Measurements from ENCODE around the gene SEPTIN10. TPM values are rescaled to one million over a fixed set of nuclear protein-coding genes. Genes with fewer than 3 reads are reported as not detected.

The SEPTIN10 gene
- total RNA-seq, 1 donor from 2014 or later: 69.2 TPM

GRCh38 chr2:109523536-109524361 lies 90.0 kb downstream of the SEPTIN10 start:
- no peaks in the 10 kb centered on the region for H3K27me3 Mint-ChIP-seq (ENCODE audit: low read depth)
- no peaks in the 10 kb centered on the region for H3K4me1 Mint-ChIP-seq
- no peak overlapping the region for H3K27ac Mint-ChIP-seq
- DNase-seq (ENCODE audit: low spot score in 2 of 2, unreplicated experiment in 2 of 2): no peak
- no peaks in the 10 kb centered on the region for H3K36me3 Mint-ChIP-seq
- no peaks in the 10 kb centered on the region for H3K9me3 Mint-ChIP-seq
- H3K4me3 Mint-ChIP-seq: no peak overlapping the region
- TF ChIP-seq, protein P1, sequence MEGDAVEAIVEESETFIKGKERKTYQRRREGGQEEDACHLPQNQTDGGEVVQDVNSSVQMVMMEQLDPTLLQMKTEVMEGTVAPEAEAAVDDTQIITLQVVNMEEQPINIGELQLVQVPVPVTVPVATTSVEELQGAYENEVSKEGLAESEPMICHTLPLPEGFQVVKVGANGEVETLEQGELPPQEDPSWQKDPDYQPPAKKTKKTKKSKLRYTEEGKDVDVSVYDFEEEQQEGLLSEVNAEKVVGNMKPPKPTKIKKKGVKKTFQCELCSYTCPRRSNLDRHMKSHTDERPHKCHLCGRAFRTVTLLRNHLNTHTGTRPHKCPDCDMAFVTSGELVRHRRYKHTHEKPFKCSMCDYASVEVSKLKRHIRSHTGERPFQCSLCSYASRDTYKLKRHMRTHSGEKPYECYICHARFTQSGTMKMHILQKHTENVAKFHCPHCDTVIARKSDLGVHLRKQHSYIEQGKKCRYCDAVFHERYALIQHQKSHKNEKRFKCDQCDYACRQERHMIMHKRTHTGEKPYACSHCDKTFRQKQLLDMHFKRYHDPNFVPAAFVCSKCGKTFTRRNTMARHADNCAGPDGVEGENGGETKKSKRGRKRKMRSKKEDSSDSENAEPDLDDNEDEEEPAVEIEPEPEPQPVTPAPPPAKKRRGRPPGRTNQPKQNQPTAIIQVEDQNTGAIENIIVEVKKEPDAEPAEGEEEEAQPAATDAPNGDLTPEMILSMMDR (IDR thresholded peaks at IDR 0.05; ENCODE audit: unreplicated experiment): no peak

DNA sequence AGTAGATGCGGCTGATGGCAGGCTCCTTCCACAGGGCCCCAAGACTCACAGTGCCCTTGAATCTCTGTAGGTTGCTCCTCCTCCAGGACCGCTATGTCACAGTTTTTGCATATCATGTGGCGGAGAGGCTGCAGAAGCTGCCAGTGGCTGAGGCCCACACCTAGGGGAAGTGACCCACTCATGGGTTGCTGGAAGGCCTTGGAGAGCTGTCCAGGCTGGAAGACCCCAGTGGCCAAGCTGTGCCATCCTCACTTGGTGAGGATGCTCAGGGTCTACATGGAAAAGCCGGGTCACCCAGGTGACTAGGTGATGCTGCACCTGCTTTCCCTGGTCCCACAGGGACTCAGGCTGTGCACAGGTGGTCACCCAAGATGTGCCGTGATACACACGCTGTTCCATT lies 90.6 kb downstream of the SEPTIN10 start:
- Mint-ChIP-seq H3K9me3 (no peaks in the 10 kb centered on the region), H3K27ac (no peak overlapping the region), H3K4me3 (no peak overlapping the region), H3K4me1 (no peaks in the 10 kb centered on the region), H3K27me3 (ENCODE audit: low read depth) (no peaks in the 10 kb centered on the region), H3K36me3 (no peaks in the 10 kb centered on the region)
- no peak for DNase-seq (ENCODE audit: low spot score in 2 of 2, unreplicated experiment in 2 of 2)
- TF ChIP-seq, protein P1 (IDR thresholded peaks at IDR 0.05; ENCODE audit: unreplicated experiment): no peak

GRCh38 chr2:109522063-109522374 lies 91.7 kb downstream of the SEPTIN10 start:
- Mint-ChIP-seq H3K27ac (no peak overlapping the region), H3K4me1 (no peaks in the 10 kb centered on the region), H3K9me3 (no peaks in the 10 kb centered on the region), H3K36me3 (no peaks in the 10 kb centered on the region), H3K4me3 (no peak overlapping the region), H3K27me3 (ENCODE audit: low read depth) (no peaks in the 10 kb centered on the region)
- no peak for DNase-seq (ENCODE audit: low spot score in 2 of 2, unreplicated experiment in 2 of 2)
- TF ChIP-seq, protein P1 (IDR thresholded peaks at IDR 0.05; ENCODE audit: unreplicated experiment): no peak

DNA sequence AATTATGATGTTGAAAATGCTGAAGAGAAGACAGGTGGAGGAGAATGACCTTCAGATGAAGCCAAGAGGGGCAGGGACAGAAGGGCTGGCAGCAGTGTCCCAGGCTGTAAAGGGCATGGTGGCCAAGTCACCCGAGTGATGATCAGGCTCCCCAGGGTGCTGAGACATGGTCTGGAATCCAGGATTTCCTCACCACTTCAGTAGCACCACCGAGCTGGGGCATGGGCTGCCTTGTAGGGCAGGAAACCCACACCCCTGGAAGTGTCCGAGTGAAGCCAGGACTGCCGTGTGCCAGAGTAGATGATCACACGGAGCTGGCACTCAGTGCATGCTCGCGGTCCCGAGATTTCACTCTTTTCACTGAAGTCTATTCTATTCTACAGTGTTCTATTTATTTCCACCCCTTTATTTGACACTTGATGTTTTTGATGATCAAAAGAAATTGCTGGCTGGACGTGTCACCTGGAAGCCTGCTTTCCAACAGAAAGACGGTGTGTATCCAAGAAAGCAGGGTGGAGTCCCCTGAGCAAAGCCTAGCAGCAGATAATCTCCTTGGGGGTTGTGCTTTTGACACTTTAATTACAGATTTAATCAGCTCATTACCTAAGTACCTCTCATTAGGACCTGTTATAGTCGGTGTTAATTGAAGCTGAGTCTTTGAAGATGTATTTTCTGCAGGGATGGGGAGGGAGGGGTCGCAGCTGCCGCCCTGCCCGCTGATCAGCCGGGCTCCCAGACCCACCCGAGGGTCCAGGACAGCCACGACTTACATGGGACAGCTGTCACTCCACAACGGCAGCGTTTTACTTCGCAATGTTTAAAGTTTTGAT lies 92.3 kb downstream of the SEPTIN10 start:
- no peak for DNase-seq (ENCODE audit: low spot score in 2 of 2, unreplicated experiment in 2 of 2)
- H3K27me3 Mint-ChIP-seq (ENCODE audit: low read depth): no peaks in the 10 kb centered on the region
- no peaks in the 10 kb centered on the region for H3K36me3 Mint-ChIP-seq
- TF ChIP-seq, protein P1 (IDR thresholded peaks at IDR 0.05; ENCODE audit: unreplicated experiment): no peak
- H3K9me3 Mint-ChIP-seq: no peaks in the 10 kb centered on the region
- H3K4me1 Mint-ChIP-seq: no peaks in the 10 kb centered on the region
- no peak overlapping the region for H3K27ac Mint-ChIP-seq
- H3K4me3 Mint-ChIP-seq: no peak overlapping the region

DNA sequence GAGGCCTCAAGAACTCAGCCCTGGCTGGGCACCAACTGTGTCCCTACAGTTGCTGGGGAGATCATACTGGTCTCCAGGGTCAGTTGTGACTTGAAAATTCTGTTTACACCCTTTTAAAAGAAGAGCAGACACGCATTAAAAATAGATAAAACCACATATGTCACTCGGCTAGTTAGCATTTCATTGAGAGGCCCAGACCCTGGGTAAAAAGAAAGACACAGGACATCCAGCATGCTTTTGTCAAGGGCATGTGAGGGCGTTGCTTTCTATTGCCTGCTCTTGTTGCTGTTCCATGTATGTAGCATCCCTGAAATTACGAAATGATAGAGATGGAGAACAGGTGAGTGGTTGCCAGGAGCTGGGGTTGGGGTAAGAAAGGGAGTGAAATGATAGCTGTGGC lies 94.3 kb downstream of the SEPTIN10 start:
- H3K36me3 Mint-ChIP-seq: no peaks in the 10 kb centered on the region
- H3K9me3 Mint-ChIP-seq: no peaks in the 10 kb centered on the region
- no peak overlapping the region for H3K4me3 Mint-ChIP-seq
- H3K4me1 Mint-ChIP-seq: no peaks in the 10 kb centered on the region
- H3K27ac Mint-ChIP-seq: no peak overlapping the region
- DNase-seq (ENCODE audit: low spot score in 2 of 2, unreplicated experiment in 2 of 2): no peak
- TF ChIP-seq, protein P1 (IDR thresholded peaks at IDR 0.05; ENCODE audit: unreplicated experiment): no peak
- no peaks in the 10 kb centered on the region for H3K27me3 Mint-ChIP-seq (ENCODE audit: low read depth)

Data from mesothelial cell of epicardium (in vitro differentiated cells).